Measurements from ENCODE around the gene AKR7A2.

The AKR7A2 gene

GRCh38 chr1:19311931-19312781, at the start of gene AKR7A2, which contains the start of gene SLC66A1:
AKR7A2 (minus strand) TSS chr1:19312144; CDS start chr1:19312124, 20 bp downstream.
SLC66A1 (plus strand) TSS chr1:19312326; CDS start chr1:19317678, 5,352 bp downstream.
- no peak for FAIRE-seq

- FAIRE-seq = no peak
Observed at GRCh38 chr1:19360843-19361610, 49.1 kb upstream of the AKR7A2 start.

- FAIRE-seq = no peak
Observed at GRCh38 chr1:19360432-19360831, 48.5 kb upstream of the AKR7A2 start.

GRCh38 chr1:19360016-19360415, 48.1 kb upstream of the AKR7A2 start:
- no peak for FAIRE-seq

- no peak for FAIRE-seq
Observed at GRCh38 chr1:19359357-19359756, 47.4 kb upstream of the AKR7A2 start.

- FAIRE-seq = no peak
Observed at GRCh38 chr1:19358710-19359109, 46.8 kb upstream of the AKR7A2 start.

- no peak for FAIRE-seq
Observed at GRCh38 chr1:19357299-19357986, 45.5 kb upstream of the AKR7A2 start.

- FAIRE-seq = no peak
Observed at GRCh38 chr1:19356266-19356665, 44.3 kb upstream of the AKR7A2 start.

GRCh38 chr1:19354531-19354981, 42.6 kb upstream of the AKR7A2 start:
- FAIRE-seq = no peak

GRCh38 chr1:19353596-19353995, 41.7 kb upstream of the AKR7A2 start:
- no peak for FAIRE-seq

GRCh38 chr1:19352839-19353238, 40.9 kb upstream of the AKR7A2 start:
- no peak for FAIRE-seq

- FAIRE-seq = no peak
Observed at GRCh38 chr1:19351873-19352272, 39.9 kb upstream of the AKR7A2 start.

GRCh38 chr1:19350566-19350965, 38.6 kb upstream of the AKR7A2 start:
- FAIRE-seq = no peak

- FAIRE-seq = no peak
Observed at GRCh38 chr1:19349999-19350398, 38.1 kb upstream of the AKR7A2 start.

- FAIRE-seq = no peak
Observed at GRCh38 chr1:19348441-19349198, 36.7 kb upstream of the AKR7A2 start.

- no peak for FAIRE-seq
Observed at GRCh38 chr1:19347533-19348172, 35.7 kb upstream of the AKR7A2 start.

- peak; percentile 25 for FAIRE-seq
Observed at GRCh38 chr1:19346026-19346425, 34.1 kb upstream of the AKR7A2 start.

GRCh38 chr1:19345391-19345790, 33.4 kb upstream of the AKR7A2 start:
- FAIRE-seq = no peak

GRCh38 chr1:19344831-19345230, 32.9 kb upstream of the AKR7A2 start:
- FAIRE-seq = no peak

- FAIRE-seq = no peak
Observed at GRCh38 chr1:19344372-19344810, 32.4 kb upstream of the AKR7A2 start.

GRCh38 chr1:19343617-19344350, 31.8 kb upstream of the AKR7A2 start:
- no peak for FAIRE-seq
